Mesenchymal stem cell (in vitro differentiated cells and primary cell): ENCODE data around the gene SYNE2.

Source experiments
- DNase-seq: peaks from one replicate; pipeline ENCODE4 v3.0.0-alpha.2; 2013
- H2AFZ ChIP-seq: one replicate; pipeline ENCODE4 v1.6.1; 2013; ENCODE audit warnings: low read depth, mild to moderate bottlenecking, control low read depth, inconsistent platforms, low read length, moderate library complexity
- H2AK5ac ChIP-seq: 2 replicates; pipeline ENCODE4 v1.6.1; 2013; ENCODE audit warnings: low read length, moderate library complexity, mild to moderate bottlenecking, inconsistent platforms; ENCODE audit not compliant: severe bottlenecking
- H2BK120ac ChIP-seq: one replicate; pipeline ENCODE4 v1.6.1; 2013; ENCODE audit warnings: low read depth, mild to moderate bottlenecking, inconsistent platforms, low read length, moderate library complexity
- H2BK12ac ChIP-seq, 2 experiments: one replicate each; pipeline ENCODE4 v1.6.1; 2013; ENCODE audit warnings: inconsistent platforms in 2 of 2, low read length in 2 of 2, mild to moderate bottlenecking in 2 of 2, moderate library complexity in 2 of 2, control low read depth in 1 of 2
- H2BK15ac ChIP-seq: one replicate; pipeline ENCODE4 v1.6.1; 2013; ENCODE audit warnings: mild to moderate bottlenecking, low read depth, inconsistent platforms; ENCODE audit not compliant: poor library complexity, severe bottlenecking
- H2BK5ac ChIP-seq: 2 replicates; pipeline ENCODE4 v1.6.1; 2013; ENCODE audit warnings: low read depth, mild to moderate bottlenecking, low read length, control low read depth, inconsistent platforms; ENCODE audit not compliant: poor library complexity, severe bottlenecking
- H3K14ac ChIP-seq, 2 experiments: one replicate each; pipeline ENCODE4 v1.6.1; 2013; ENCODE audit warnings: inconsistent platforms in 2 of 2, low read length in 2 of 2, control low read depth in 1 of 2, mild to moderate bottlenecking in 1 of 2, moderate library complexity in 1 of 2
- H3K18ac ChIP-seq, 2 experiments: one replicate each; pipeline ENCODE4 v1.6.1; 2013; ENCODE audit warnings: inconsistent platforms in 2 of 2, low read length in 2 of 2, control low read depth in 1 of 2, low read depth in 1 of 2, mild to moderate bottlenecking in 1 of 2
- H3K23ac ChIP-seq, 2 experiments: one replicate each; pipeline ENCODE4 v1.6.1; 2013; ENCODE audit warnings: inconsistent platforms in 2 of 2, low read length in 2 of 2, mild to moderate bottlenecking in 2 of 2, moderate library complexity in 2 of 2, control low read depth in 1 of 2
- H3K27ac ChIP-seq: 2 replicates; pipeline ENCODE4 v1.5.1; 2013; ENCODE audit warnings: mild to moderate bottlenecking, moderate library complexity, low read length, control low read depth, inconsistent platforms; ENCODE audit not compliant: poor library complexity, severe bottlenecking
- H3K27me3 ChIP-seq, 2 experiments: 2 replicates each; pipeline versions ENCODE4 v1.6.1 to v1.7.0; 2013; ENCODE audit warnings: low read length in 2 of 2, mild to moderate bottlenecking in 2 of 2, moderate library complexity in 2 of 2, control low read depth in 1 of 2, inconsistent platforms in 1 of 2; ENCODE audit not compliant: control insufficient read depth in 1 of 2, insufficient read depth in 1 of 2
- H3K36me3 ChIP-seq, 2 experiments: 2 replicates each; pipeline versions ENCODE4 v1.6.1 to v1.7.0; 2013; ENCODE audit warnings: low read length in 2 of 2, control low read depth in 1 of 2, inconsistent platforms in 1 of 2, low read depth in 1 of 2, mild to moderate bottlenecking in 1 of 2; ENCODE audit not compliant: insufficient read depth in 2 of 2, control insufficient read depth in 1 of 2
- H3K4ac ChIP-seq, 2 experiments: one replicate each; pipeline ENCODE4 v1.6.1; 2013; ENCODE audit warnings: inconsistent platforms in 2 of 2, low read length in 2 of 2, mild to moderate bottlenecking in 2 of 2, moderate library complexity in 2 of 2, control low read depth in 1 of 2, low read depth in 1 of 2
- H3K4me1 ChIP-seq: 2 replicates; pipeline ENCODE4 v1.6.1; 2013; ENCODE audit warnings: low read depth, low read length, control low read depth; ENCODE audit not compliant: control insufficient read depth, insufficient read depth
- H3K4me2 ChIP-seq: 2 replicates; pipeline ENCODE4 v1.6.1; 2013; ENCODE audit warnings: low read length, mild to moderate bottlenecking, inconsistent platforms; ENCODE audit not compliant: poor library complexity, severe bottlenecking
- H3K4me3 ChIP-seq, 2 experiments: 2 replicates each; pipeline versions ENCODE4 v1.5.1 to v1.7.0; 2013; ENCODE audit warnings: low read length in 2 of 2, mild to moderate bottlenecking in 2 of 2, control low read depth in 1 of 2, low read depth in 1 of 2; ENCODE audit not compliant: insufficient read depth in 1 of 2
- H3K79me1 ChIP-seq: replicated peaks from 2 replicates; pipeline ENCODE4 v1.6.1; 2013; ENCODE audit warnings: mild to moderate bottlenecking, control low read depth, low read length, inconsistent platforms; ENCODE audit not compliant: poor library complexity, severe bottlenecking
- H3K9ac ChIP-seq: 2 replicates; pipeline ENCODE4 v1.7.0; 2013; ENCODE audit warnings: mild to moderate bottlenecking, low read length, moderate library complexity
- H3K9me3 ChIP-seq: 2 replicates; pipeline ENCODE4 v1.7.0; 2013; ENCODE audit warnings: mild to moderate bottlenecking, low read length; ENCODE audit not compliant: control insufficient read depth
- H4K8ac ChIP-seq: one replicate; pipeline ENCODE4 v1.6.1; 2013; ENCODE audit warnings: inconsistent platforms, mild to moderate bottlenecking, low read length, moderate library complexity
- H4K91ac ChIP-seq: one replicate; pipeline ENCODE4 v1.6.1; 2013; ENCODE audit warnings: mild to moderate bottlenecking, low read length, inconsistent platforms
- whole genome bisulfite sequencing: methylation state at CpG from one replicate; pipeline ENCODE4 v1.1.7; 2013; ENCODE audit warnings: mixed read lengths; 5-methylcytosine and 5-hydroxymethylcytosine counted together

The SYNE2 gene

DNA sequence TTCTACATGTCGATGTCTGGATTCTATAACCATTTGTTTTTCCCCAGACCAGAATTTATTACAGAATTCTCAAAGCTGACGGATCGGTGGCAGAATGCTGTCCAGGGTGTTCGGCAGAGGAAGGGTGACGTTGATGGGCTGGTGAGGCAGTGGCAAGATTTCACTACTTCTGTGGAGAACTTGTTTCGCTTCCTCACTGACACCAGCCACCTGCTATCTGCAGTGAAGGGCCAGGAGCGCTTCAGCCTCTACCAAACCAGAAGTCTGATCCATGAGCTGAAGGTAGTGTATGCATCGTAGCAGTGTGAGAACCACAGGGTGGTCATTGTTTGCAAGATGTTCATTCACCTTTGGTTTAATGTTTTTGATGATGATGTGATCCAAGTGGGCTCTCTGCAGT lies 317.4 kb downstream of the SYNE2 start:
- H2AFZ ChIP-seq, result no peak overlapping the region
- H3K9me3 ChIP-seq, result no peaks in the 10 kb centered on the region
- no peak overlapping the region for H3K4me3 ChIP-seq
- H3K36me3 ChIP-seq, result peaks cover 0 to 24% of the 10 kb centered on the region in 2 experiments
- no peak overlapping the region for H2BK120ac ChIP-seq
- H2AK5ac ChIP-seq, result no peak overlapping the region
- no peak overlapping the region for H3K4ac ChIP-seq
- no peaks in the 10 kb centered on the region for H3K79me1 ChIP-seq
- H4K91ac ChIP-seq, result no peak overlapping the region
- H3K14ac ChIP-seq, result no peak overlapping the region
- no peak for DNase-seq
- H3K27me3 ChIP-seq, result no peaks in the 10 kb centered on the region
- no peak overlapping the region for H3K9ac ChIP-seq
- H3K4me1 ChIP-seq, result no peaks in the 10 kb centered on the region
- no peak overlapping the region for H2BK5ac ChIP-seq
- no peak overlapping the region for H4K8ac ChIP-seq
- H2BK12ac ChIP-seq, result no peak overlapping the region
- H3K27ac ChIP-seq, result no peak overlapping the region
- no peak overlapping the region for H3K4me2 ChIP-seq
- no peak overlapping the region for H2BK15ac ChIP-seq
- no peak overlapping the region for H3K23ac ChIP-seq
- no peak overlapping the region for H3K18ac ChIP-seq
- WGBS, result 99% methylated on average over 8 of the region's 8 CpGs

GRCh38 chr14:64174922-64175782 lies 322.3 kb downstream of the SYNE2 start:
- H2AFZ ChIP-seq, result no peak overlapping the region
- no peak overlapping the region for H2BK15ac ChIP-seq
- no peak overlapping the region for H2BK5ac ChIP-seq
- no peaks in the 10 kb centered on the region for H3K4me1 ChIP-seq
- no peak overlapping the region for H2BK120ac ChIP-seq
- H3K36me3 ChIP-seq, result peaks cover 0 to 18% of the 10 kb centered on the region in 2 experiments
- no peak overlapping the region for H3K9ac ChIP-seq
- no peaks in the 10 kb centered on the region for H3K79me1 ChIP-seq
- no peak overlapping the region for H2BK12ac ChIP-seq
- H2AK5ac ChIP-seq, result no peak overlapping the region
- H3K14ac ChIP-seq, result no peak overlapping the region
- no peak for DNase-seq
- H3K4ac ChIP-seq, result no peak overlapping the region
- H3K18ac ChIP-seq, result no peak overlapping the region
- no peaks in the 10 kb centered on the region for H3K9me3 ChIP-seq
- H3K4me3 ChIP-seq, result no peak overlapping the region
- no peak overlapping the region for H4K91ac ChIP-seq
- H4K8ac ChIP-seq, result no peak overlapping the region
- no peak overlapping the region for H3K23ac ChIP-seq
- no peaks in the 10 kb centered on the region for H3K27me3 ChIP-seq
- no peak overlapping the region for H3K27ac ChIP-seq
- WGBS, result 100% methylated on average over 1 of the region's 2 CpGs
- no peak overlapping the region for H3K4me2 ChIP-seq

DNA sequence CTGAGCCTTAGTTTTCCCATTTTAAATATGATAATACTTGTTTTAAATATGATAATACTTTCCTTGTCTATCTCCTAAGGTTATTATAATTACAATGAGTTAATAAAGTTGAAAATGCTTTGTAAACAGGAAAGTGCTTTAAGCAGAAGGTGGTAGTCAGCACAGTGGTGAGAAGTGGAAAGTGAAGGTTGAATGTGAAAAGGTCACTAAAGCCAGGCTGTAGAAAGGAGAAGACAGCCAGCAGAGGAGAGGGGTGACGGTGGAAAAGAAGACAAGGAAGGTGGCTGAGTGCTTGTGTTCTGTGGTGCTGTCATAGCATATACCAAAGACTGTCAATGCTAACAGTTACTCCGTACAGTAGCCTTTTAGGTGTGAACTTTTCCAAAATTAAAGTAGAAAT lies 323.5 kb downstream of the SYNE2 start:
- no peak overlapping the region for H3K27ac ChIP-seq
- H3K79me1 ChIP-seq, result no peaks in the 10 kb centered on the region

DNA sequence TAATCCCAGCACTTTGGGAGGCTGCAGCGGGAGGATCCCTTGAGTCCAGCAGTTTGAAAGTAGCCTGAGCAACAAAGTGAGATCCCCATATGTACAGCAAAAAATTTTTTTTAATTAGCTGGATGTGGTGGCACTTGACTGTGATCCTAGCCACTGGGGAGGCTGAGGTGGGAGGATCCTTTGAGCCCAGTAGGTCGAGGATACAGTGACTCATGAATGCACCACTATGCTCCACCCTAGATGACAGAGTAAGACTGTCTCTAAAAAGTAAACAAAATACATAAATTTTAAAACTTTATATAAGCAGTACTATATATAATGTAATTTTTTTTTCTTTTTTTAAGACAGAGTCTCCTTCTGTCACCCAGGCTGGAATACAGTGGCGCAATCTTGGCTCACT lies 326.0 kb downstream of the SYNE2 start:
- Histone ChIP-seq H3K18ac (peak overlapping the region in 1 of 2 experiments; percentile 12), H3K4me2 (no peak overlapping the region), H3K27me3 (no peaks in the 10 kb centered on the region), H3K9ac (no peak overlapping the region), H3K23ac (no peak overlapping the region), H2BK12ac (no peak overlapping the region), H3K79me1 (no peaks in the 10 kb centered on the region), H3K14ac (no peak overlapping the region), H2AK5ac (no peak overlapping the region), H2BK120ac (no peak overlapping the region), H4K91ac (no peak overlapping the region), H3K27ac (no peak overlapping the region), H3K9me3 (no peaks in the 10 kb centered on the region), H2BK15ac (no peak overlapping the region), H2AFZ (no peak overlapping the region), H3K4ac (no peak overlapping the region), H2BK5ac (no peak overlapping the region), H3K4me3 (no peak overlapping the region), H4K8ac (no peak overlapping the region), H3K36me3 (peaks cover 0 to 7% of the 10 kb centered on the region in 2 experiments), H3K4me1 (no peaks in the 10 kb centered on the region)
- no peak for DNase-seq
- WGBS, result 100% methylated on average over 2 of the region's 3 CpGs

More for the DNA sequence above, 323.5 kb downstream of the SYNE2 start:
- Histone ChIP-seq H4K8ac (no peak overlapping the region), H3K23ac (no peak overlapping the region), H3K18ac (no peak overlapping the region), H2BK5ac (no peak overlapping the region), H3K4me1 (no peaks in the 10 kb centered on the region), H3K14ac (no peak overlapping the region), H2BK120ac (no peak overlapping the region), H2AK5ac (no peak overlapping the region), H3K9me3 (no peaks in the 10 kb centered on the region), H3K4me3 (no peak overlapping the region), H2BK12ac (no peak overlapping the region), H3K4me2 (no peak overlapping the region), H3K27me3 (no peaks in the 10 kb centered on the region), H3K9ac (no peak overlapping the region), H2BK15ac (no peak overlapping the region), H2AFZ (no peak overlapping the region), H3K36me3 (peaks cover 0 to 14% of the 10 kb centered on the region in 2 experiments), H4K91ac (no peak overlapping the region), H3K4ac (no peak overlapping the region)
- DNase-seq, result no peak
- 95% methylated on average over 2 of the region's 2 CpGs for WGBS
